AG04450 (cell line): ENCODE data around the gene FSTL4. TPM values are rescaled to one million over a fixed set of nuclear protein-coding genes. Genes with fewer than 3 reads are reported as not detected.

ENCODE experiments used
- CTCF ChIA-PET: fragments of 300-600, 350-600 bp; formaldehyde crosslinking; extraction: SDS; loops from one replicate; lab custom pipeline; 2022; ENCODE audit warnings: antibody characterized with exemption, inconsistent platforms; lab: Charles Lee
- POLR2A ChIA-PET: fragments of 350-600 bp; formaldehyde crosslinking; extraction: SDS; loops from one replicate; lab custom pipeline; 2021; ENCODE audit warnings: antibody characterized with exemption, inconsistent platforms; lab: Yijun Ruan, JAX
- DNase-seq: peaks from one replicate; pipeline ENCODE4 v3.0.0-alpha.2; 2011; ENCODE audit warnings: low read depth, low spot score
- H3K27ac ChIP-seq: one replicate; pipeline ENCODE4 v1.5.1; 2012; ENCODE audit warnings: low read depth, low read length, control low read depth
- H3K27me3 ChIP-seq: one replicate; pipeline ENCODE4 v1.6.0; 2012; ENCODE audit warnings: low read length; ENCODE audit not compliant: control insufficient read depth, insufficient read depth
- H3K4me3 ChIP-seq: 2 replicates; pipeline ENCODE4 v1.5.1; 2011; ENCODE audit warnings: mild to moderate bottlenecking, low read depth, low read length, control low read depth
- H3K9me3 ChIP-seq: 2 replicates; pipeline ENCODE4 v1.5.1; 2012; ENCODE audit warnings: low read length; ENCODE audit not compliant: control insufficient read depth, insufficient read depth
- polyA plus RNA-seq: library from polyadenylated mRNA; depleted of rRNA; stranded (reverse); fragments of >200 nt; gene quantifications from 2 replicates; pipeline ENCODE4 v1.2.3, GENCODE V29; 2011
- TF ChIP-seq, protein P1 (sequence below): IDR thresholded peaks from 2 replicates; pipeline ENCODE4 v1.5.1; 2011; ENCODE audit warnings: low read depth, low read length, control low read depth, inconsistent platforms

Gene FSTL4
- polyA plus RNA-seq, 1 experiment = 0.11 TPM

DNA sequence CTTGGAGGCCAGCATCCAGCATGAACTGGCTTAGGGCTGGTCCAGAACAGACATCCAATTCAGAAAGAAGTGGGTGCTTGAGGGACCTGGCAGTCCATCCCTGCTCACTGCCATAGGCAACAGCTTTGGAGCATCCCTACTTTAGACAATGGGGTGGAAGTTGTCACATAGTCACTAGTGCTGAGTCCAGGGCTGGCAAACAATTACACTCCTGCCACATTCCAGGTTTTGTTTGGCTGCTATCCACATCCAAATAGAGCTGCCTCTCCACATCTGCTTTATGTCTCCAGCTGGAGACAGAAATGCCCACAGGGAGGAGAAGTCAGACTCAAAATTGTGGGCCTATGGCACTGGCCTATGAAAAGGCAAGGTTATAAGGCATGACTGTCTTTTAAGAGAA is 7.0 kb downstream of the FSTL4 start:
- CTCF ChIA-PET = no interaction called here
- DNase-seq = no peak

DNA sequence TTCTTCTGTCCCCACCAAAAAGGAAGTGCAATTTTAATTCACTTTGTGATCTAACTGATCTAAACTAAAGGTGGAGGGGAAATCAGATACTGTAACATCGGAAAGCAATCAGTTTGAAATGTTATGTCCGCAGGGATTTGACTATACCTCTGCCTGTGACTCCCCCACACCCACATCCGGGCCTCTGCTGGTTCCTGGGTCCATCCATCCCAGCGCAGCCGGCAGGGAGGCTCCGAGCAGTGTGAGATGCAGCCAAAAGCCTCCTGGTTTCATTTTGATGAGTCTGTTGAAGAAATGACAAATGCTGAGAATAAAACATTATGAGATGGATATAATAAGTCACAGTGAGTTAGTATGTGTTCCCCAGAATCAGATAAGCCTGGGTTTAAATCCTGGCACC is 8.6 kb downstream of the FSTL4 start:
- POLR2A ChIA-PET = no interaction called here
- H3K4me3 ChIP-seq = no peak overlapping the region
- H3K9me3 ChIP-seq = no peaks in the 10 kb centered on the region
- no peak overlapping the region for H3K27ac ChIP-seq
- TF ChIP-seq, protein P1, sequence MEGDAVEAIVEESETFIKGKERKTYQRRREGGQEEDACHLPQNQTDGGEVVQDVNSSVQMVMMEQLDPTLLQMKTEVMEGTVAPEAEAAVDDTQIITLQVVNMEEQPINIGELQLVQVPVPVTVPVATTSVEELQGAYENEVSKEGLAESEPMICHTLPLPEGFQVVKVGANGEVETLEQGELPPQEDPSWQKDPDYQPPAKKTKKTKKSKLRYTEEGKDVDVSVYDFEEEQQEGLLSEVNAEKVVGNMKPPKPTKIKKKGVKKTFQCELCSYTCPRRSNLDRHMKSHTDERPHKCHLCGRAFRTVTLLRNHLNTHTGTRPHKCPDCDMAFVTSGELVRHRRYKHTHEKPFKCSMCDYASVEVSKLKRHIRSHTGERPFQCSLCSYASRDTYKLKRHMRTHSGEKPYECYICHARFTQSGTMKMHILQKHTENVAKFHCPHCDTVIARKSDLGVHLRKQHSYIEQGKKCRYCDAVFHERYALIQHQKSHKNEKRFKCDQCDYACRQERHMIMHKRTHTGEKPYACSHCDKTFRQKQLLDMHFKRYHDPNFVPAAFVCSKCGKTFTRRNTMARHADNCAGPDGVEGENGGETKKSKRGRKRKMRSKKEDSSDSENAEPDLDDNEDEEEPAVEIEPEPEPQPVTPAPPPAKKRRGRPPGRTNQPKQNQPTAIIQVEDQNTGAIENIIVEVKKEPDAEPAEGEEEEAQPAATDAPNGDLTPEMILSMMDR = no peak
- CTCF ChIA-PET = no interaction called here
- no peaks in the 10 kb centered on the region for H3K27me3 ChIP-seq
- DNase-seq = no peak

More for the DNA sequence above, 7.0 kb downstream of the FSTL4 start:
- H3K27me3 ChIP-seq = peaks cover 9% of the 10 kb centered on the region
- TF ChIP-seq, protein P1 = no peak
- H3K27ac ChIP-seq = no peak overlapping the region
- H3K4me3 ChIP-seq = no peak overlapping the region
- POLR2A ChIA-PET = no interaction called here
- H3K9me3 ChIP-seq = no peaks in the 10 kb centered on the region

GRCh38 chr5:133602835-133603380 is 9.4 kb downstream of the FSTL4 start:
- Histone ChIP-seq H3K9me3 (no peaks in the 10 kb centered on the region), H3K27ac (no peak overlapping the region), H3K4me3 (no peak overlapping the region), H3K27me3 (no peaks in the 10 kb centered on the region)
- ChIA-PET POLR2A (no interaction called here), CTCF (no interaction called here)
- no peak for DNase-seq
- TF ChIP-seq, protein P1 = no peak

DNA sequence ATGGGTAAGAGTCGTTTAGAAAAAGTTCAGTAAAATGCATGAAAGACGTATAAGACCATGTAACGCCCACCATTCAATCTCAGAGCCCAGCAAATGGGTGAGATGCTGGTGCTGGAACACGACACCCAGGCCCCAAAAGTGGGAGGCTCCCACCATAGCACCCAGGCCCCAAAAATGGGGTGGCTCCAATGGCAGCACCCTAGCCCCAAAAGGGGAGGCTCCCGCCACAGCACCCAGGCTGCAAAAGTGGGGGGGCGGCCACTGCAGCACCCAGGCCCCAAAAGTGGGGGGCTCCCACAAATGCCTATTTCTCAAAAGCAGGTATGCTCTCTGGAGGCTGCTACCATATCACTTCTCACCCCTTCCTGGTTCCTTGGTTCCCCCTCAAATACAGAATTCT is 12.7 kb downstream of the FSTL4 start:
- DNase-seq = no peak
- Histone ChIP-seq H3K4me3 (no peak overlapping the region), H3K27me3 (no peaks in the 10 kb centered on the region), H3K27ac (no peak overlapping the region), H3K9me3 (no peaks in the 10 kb centered on the region)
- TF ChIP-seq, protein P1 = no peak
- ChIA-PET POLR2A (no interaction called here), CTCF (no interaction called here)

DNA sequence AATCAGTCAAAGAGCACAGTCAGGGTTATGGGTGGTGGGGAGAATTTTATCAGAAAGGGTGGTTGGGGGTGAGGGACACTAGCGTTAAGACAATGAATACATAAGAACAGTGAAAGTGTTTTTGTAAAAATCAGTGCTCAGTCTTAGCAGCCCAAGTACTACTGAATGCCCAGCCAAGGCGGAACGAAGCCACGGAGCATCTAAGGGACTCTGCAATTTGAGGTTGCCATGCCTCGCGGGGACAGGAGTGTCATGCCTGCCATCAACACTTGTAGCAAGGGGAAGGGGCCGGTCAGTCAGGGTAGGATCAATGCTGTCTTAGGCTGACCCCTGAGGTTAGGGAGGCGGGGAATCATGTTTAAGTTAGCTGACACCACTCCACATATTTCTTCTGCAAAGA is 13.3 kb downstream of the FSTL4 start:
- no peak for DNase-seq
- TF ChIP-seq, protein P1 = no peak
- CTCF ChIA-PET = no interaction called here
- H3K4me3 ChIP-seq = no peak overlapping the region
- H3K27ac ChIP-seq = no peak overlapping the region
- H3K27me3 ChIP-seq = no peaks in the 10 kb centered on the region
- POLR2A ChIA-PET = no interaction called here
- H3K9me3 ChIP-seq = no peaks in the 10 kb centered on the region
